GM12878 (cell line): ENCODE measurements around the gene CTNNBL1. TPM values are rescaled to one million over a fixed set of nuclear protein-coding genes. Genes with fewer than 3 reads are reported as not detected.

Source experiments
- ATAC-seq: fragments of 200-7000 bp; cut with Tn5 transposase; 3 replicates; pipeline ENCODE4 v1.9.1; 2020; ENCODE audit warnings: mild to moderate bottlenecking, moderate library complexity
- BruUV-seq: library from RNA; stranded (reverse); fragments of 400-500 nt; replicated peaks from 2 replicates; lab custom pipeline; 2021; lab: Mats Ljungman, UMichigan
- CTCF ChIA-PET: fragments of 300-600 bp; sonication (Branson Sonifier 250); formaldehyde crosslinking; extraction: SDS; loops from one replicate; lab custom pipeline; 2021; ENCODE audit warnings: inconsistent platforms; lab: Yijun Ruan, JAX
- POLR2A ChIA-PET: fragments of 350-600 bp; formaldehyde crosslinking; extraction: SDS; loops from one replicate; lab custom pipeline; 2021; ENCODE audit warnings: inconsistent platforms; lab: Charles Lee
- RAD21 ChIA-PET: fragments of 300-600 bp; sonication (Branson Sonifier 250); formaldehyde crosslinking; loops from one replicate; lab custom pipeline; 2023; ENCODE audit warnings: antibody characterized with exemption; ENCODE audit not compliant: unreplicated experiment; lab: Charles Lee
- SMC1A ChIA-PET: fragments of 300-600 bp; sonication (Branson Sonifier 250); formaldehyde crosslinking; loops from one replicate; lab custom pipeline; 2023; ENCODE audit not compliant: unreplicated experiment, uncharacterized antibody; lab: Charles Lee
- DNase-seq: peaks from one replicate; pipeline ENCODE4 v3.0.0-alpha.2; 2011; ENCODE audit warnings: low read depth, low spot score
- FAIRE-seq: peaks from 3 replicates; lab custom pipeline; 2011; peaks lifted over from hg19 to GRCh38; lab: Jason Lieb, UNC
- H2AFZ ChIP-seq: 2 replicates; pipeline ENCODE4 v1.6.0; 2011; ENCODE audit warnings: low read depth, low read length, control low read depth; ENCODE audit not compliant: control insufficient read depth
- H3K27ac ChIP-seq: 2 replicates; pipeline ENCODE4 v1.5.1; 2011; ENCODE audit warnings: control low read depth; ENCODE audit not compliant: control insufficient read depth, insufficient read depth
- H3K27me3 ChIP-seq, 2 experiments: replicated peaks in 1 of 2; 2 replicates each; pipeline versions ENCODE4 v1.6.0 to v1.6.1; 2011; ENCODE audit warnings: low read length in 1 of 2; ENCODE audit not compliant: control insufficient read depth in 2 of 2, insufficient read depth in 2 of 2
- H3K36me3 ChIP-seq, 2 experiments: 2 replicates each; pipeline ENCODE4 v1.5.1; 2011; ENCODE audit warnings: low read length in 1 of 2; ENCODE audit not compliant: control insufficient read depth in 2 of 2, insufficient read depth in 2 of 2
- H3K4me1 ChIP-seq: 2 replicates; pipeline ENCODE4 v1.6.1; 2011; ENCODE audit warnings: mild to moderate bottlenecking, low read length, moderate library complexity, mixed read lengths; ENCODE audit not compliant: control insufficient read depth, insufficient read depth
- H3K4me2 ChIP-seq: 2 replicates; pipeline ENCODE4 v1.6.0; 2011; ENCODE audit warnings: control low read depth; ENCODE audit not compliant: control insufficient read depth, insufficient read depth
- H3K4me3 ChIP-seq: fragments of 200-600 bp; sonication (generic); 2 replicates; pipeline ENCODE4 v1.5.1; 2016
- H3K79me2 ChIP-seq: 2 replicates; pipeline ENCODE4 v1.6.0; 2011; ENCODE audit warnings: low read length; ENCODE audit not compliant: control insufficient read depth, insufficient read depth
- H3K9ac ChIP-seq: 2 replicates; pipeline ENCODE4 v1.8.0; 2011; ENCODE audit warnings: low read length, control low read depth, mixed read lengths; ENCODE audit not compliant: control insufficient read depth, insufficient read depth
- H3K9me3 ChIP-seq: replicated peaks from 3 replicates; pipeline ENCODE4 v1.5.1; 2011; ENCODE audit warnings: mild to moderate bottlenecking, low read length; ENCODE audit not compliant: control insufficient read depth, insufficient read depth
- H4K20me1 ChIP-seq: 2 replicates; pipeline ENCODE4 v1.6.0; 2011; ENCODE audit not compliant: control insufficient read depth, insufficient read depth
- ATF7 ChIP-seq: fragments of 450-650 bp; IDR thresholded peaks from 2 replicates; pipeline ENCODE4 v1.6.1; 2016; ENCODE audit warnings: low read depth, mild to moderate bottlenecking
- WGBS: methylation state at CpG from one replicate; pipeline ENCODE4 v1.1.6; 2016; ENCODE audit warnings: low lambda C conversion rate; ENCODE audit not compliant: insufficient replicate concordance, insufficient coverage; ENCODE audit errors: missing lambda C conversion rate; 5-methylcytosine and 5-hydroxymethylcytosine counted together
- in situ Hi-C: fragments of 300-500 bp; cut with MboI; formaldehyde crosslinking; loops from 9 replicates; pipeline ENCODE4 v1.14.3; 2018; ENCODE audit warnings: mixed read lengths
- intact Hi-C: fragments of 100-400 bp; cut with micrococcal nuclease; formaldehyde crosslinking; loops from one replicate; pipeline ENCODE4 v1.14.2; 2022; ENCODE audit not compliant: unreplicated experiment
- polyA plus RNA-seq, 11 experiments: library from polyadenylated mRNA; depleted of rRNA in 4 of 11; unstranded in 6 of 11; stranded (reverse) in 5 of 11; fragments of >200 nt; fragmentation: Nextera tagmentation in 4 of 11; fragmentation: Illumina TruSeq in 1 of 11; extraction: Ambion mirVana in 4 of 11; extraction: Trizol in 1 of 11; gene quantifications; 1 replicate in 1 of 11; 2 replicates in 10 of 11; pipeline versions ENCODE4 v1.2.1 to v1.2.3, GENCODE V29; 2011 to 2016; ENCODE audit warnings: inconsistent platforms in 2 of 11, missing spikeins in 2 of 11, low read depth in 1 of 11
- total RNA-seq, 4 experiments: library from RNA; depleted of rRNA in 3 of 4; stranded (reverse); fragments of >200 nt in 3 of 4; fragmentation: Illumina TruSeq in 1 of 4; extraction: Trizol in 1 of 4; gene quantifications; 2 replicates each; pipeline versions ENCODE4 v1.2.1 to v1.2.3, GENCODE V29; 2013 to 2021
- TF ChIP-seq, protein P1 (sequence below): IDR thresholded peaks from 2 replicates; pipeline ENCODE4 v1.6.1; 2012; ENCODE audit warnings: mild to moderate bottlenecking, low read depth, low read length

The CTNNBL1 gene
- total and polyA plus RNA-seq, 10 of the 15 experiments (the other 5 are each of a cell fraction or from before 2014, with no cell fraction given) = 43.1 to 102 (median 67.8) TPM

DNA sequence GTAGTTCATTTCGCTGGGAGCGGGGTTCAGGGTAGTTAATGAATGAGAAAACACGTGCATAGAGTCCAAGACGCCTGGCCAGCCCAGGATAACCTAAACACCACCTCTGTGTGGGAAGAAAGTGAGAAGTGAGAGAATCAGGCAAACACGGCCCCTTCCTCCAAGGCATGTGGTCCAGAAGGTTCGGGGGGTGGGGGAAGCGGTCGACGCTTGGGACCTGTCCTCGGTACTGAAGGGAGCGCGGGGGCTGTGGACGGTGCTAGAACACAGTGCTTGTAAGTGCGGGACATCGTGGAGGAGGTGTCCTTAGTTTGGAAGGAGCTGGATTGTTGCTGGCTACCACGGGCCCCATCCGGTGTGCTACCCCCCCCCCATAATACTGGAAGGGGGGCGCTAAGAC is 207.4 kb downstream of the CTNNBL1 start:
- peaks cover under 1 to 1% of the 10 kb centered on the region in 2 experiments; a peak in 1 of 4 replicates for H3K27me3 ChIP-seq
- no peaks in the 10 kb centered on the region for H3K36me3 ChIP-seq
- H3K4me1 ChIP-seq = no peaks in the 10 kb centered on the region; the same call in 1 of the 2 replicates
- H3K4me3 ChIP-seq = no peak overlapping the region
- ATAC-seq (no peak), DNase-seq (no peak), FAIRE-seq (no peak)
- no peak overlapping the region for H3K27ac ChIP-seq
- H3K9me3 ChIP-seq = no peaks in the 10 kb centered on the region
- H4K20me1 ChIP-seq = no peaks in the 10 kb centered on the region
- CTCF ChIA-PET = interaction anchor here (1.4 to 2.2 kb wide), 3 partner anchors 91 to 320 kb away, joined by 3 to 13 read pairs (median 7); no protein-coding TSS in a partner anchor
- BruUV-seq = no TSS peak
- no peak overlapping the region for H3K9ac ChIP-seq
- POLR2A ChIA-PET = no interaction called here
- TF ChIP-seq, protein P1, sequence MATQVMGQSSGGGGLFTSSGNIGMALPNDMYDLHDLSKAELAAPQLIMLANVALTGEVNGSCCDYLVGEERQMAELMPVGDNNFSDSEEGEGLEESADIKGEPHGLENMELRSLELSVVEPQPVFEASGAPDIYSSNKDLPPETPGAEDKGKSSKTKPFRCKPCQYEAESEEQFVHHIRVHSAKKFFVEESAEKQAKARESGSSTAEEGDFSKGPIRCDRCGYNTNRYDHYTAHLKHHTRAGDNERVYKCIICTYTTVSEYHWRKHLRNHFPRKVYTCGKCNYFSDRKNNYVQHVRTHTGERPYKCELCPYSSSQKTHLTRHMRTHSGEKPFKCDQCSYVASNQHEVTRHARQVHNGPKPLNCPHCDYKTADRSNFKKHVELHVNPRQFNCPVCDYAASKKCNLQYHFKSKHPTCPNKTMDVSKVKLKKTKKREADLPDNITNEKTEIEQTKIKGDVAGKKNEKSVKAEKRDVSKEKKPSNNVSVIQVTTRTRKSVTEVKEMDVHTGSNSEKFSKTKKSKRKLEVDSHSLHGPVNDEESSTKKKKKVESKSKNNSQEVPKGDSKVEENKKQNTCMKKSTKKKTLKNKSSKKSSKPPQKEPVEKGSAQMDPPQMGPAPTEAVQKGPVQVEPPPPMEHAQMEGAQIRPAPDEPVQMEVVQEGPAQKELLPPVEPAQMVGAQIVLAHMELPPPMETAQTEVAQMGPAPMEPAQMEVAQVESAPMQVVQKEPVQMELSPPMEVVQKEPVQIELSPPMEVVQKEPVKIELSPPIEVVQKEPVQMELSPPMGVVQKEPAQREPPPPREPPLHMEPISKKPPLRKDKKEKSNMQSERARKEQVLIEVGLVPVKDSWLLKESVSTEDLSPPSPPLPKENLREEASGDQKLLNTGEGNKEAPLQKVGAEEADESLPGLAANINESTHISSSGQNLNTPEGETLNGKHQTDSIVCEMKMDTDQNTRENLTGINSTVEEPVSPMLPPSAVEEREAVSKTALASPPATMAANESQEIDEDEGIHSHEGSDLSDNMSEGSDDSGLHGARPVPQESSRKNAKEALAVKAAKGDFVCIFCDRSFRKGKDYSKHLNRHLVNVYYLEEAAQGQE = peak; percentile 73; the same call in 1 of the 2 replicates
- TF ChIP-seq ATF7 = no peak
- no peak overlapping the region for H3K4me2 ChIP-seq
- RAD21 ChIA-PET = interaction anchor here (1.2 to 1.5 kb wide), 2 partner anchors 93 to 320 kb away, joined by 4 to 9 read pairs; no protein-coding TSS in a partner anchor
- SMC1A ChIA-PET = interaction anchor here (1.1 to 1.6 kb wide), 2 partner anchors 18 to 91 kb away, joined by 3 to 15 read pairs; no protein-coding TSS in a partner anchor
- H2AFZ ChIP-seq = no peak overlapping the region
- intact Hi-C loops (loop anchor here (5.0 to 10.0 kb wide), 2 partner anchors 156 to 246 kb away; no protein-coding TSS in a partner anchor), in situ Hi-C loops (no loop called here)
- no peaks in the 10 kb centered on the region for H3K79me2 ChIP-seq
- WGBS = 38% methylated on average over 18 of the region's 18 CpGs
